ENCODE measurements around the gene PRKAR2B.

DNA sequence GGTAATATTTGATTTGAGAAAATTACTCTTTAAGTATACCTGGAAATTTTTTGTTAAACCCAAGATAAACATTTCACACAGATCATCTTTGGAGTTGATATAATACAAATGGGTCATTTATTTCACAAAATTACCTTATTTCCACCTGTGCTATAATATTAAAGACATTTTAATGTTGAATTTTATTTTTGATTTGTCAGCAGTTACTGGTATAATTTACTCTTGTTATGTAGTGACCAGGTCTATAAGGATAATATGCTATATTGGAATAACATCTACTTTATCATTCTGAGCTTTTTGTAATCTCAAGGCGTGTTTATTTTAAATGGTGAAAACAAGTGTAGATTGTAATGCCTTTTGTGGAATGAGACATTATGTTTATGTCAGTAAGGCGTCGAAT is 26.6 kb downstream of the PRKAR2B start:
- TF ChIP-seq, protein P1, sequence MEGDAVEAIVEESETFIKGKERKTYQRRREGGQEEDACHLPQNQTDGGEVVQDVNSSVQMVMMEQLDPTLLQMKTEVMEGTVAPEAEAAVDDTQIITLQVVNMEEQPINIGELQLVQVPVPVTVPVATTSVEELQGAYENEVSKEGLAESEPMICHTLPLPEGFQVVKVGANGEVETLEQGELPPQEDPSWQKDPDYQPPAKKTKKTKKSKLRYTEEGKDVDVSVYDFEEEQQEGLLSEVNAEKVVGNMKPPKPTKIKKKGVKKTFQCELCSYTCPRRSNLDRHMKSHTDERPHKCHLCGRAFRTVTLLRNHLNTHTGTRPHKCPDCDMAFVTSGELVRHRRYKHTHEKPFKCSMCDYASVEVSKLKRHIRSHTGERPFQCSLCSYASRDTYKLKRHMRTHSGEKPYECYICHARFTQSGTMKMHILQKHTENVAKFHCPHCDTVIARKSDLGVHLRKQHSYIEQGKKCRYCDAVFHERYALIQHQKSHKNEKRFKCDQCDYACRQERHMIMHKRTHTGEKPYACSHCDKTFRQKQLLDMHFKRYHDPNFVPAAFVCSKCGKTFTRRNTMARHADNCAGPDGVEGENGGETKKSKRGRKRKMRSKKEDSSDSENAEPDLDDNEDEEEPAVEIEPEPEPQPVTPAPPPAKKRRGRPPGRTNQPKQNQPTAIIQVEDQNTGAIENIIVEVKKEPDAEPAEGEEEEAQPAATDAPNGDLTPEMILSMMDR (IDR thresholded peaks at IDR 0.05) = no peak
- TF ChIP-seq POLR2A (IDR thresholded peaks at IDR 0.05) = no peak

All from Peyer's patch (tissue), 4 donors.